ENCODE data around the gene RCC1.
"Not testable (repeated sequence)": the region's sequence is repeated elsewhere in the genome, so short reads cannot be mapped to it uniquely, and the experiment has no call there.

The RCC1 gene, protein sequence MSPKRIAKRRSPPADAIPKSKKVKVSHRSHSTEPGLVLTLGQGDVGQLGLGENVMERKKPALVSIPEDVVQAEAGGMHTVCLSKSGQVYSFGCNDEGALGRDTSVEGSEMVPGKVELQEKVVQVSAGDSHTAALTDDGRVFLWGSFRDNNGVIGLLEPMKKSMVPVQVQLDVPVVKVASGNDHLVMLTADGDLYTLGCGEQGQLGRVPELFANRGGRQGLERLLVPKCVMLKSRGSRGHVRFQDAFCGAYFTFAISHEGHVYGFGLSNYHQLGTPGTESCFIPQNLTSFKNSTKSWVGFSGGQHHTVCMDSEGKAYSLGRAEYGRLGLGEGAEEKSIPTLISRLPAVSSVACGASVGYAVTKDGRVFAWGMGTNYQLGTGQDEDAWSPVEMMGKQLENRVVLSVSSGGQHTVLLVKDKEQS

DNA sequence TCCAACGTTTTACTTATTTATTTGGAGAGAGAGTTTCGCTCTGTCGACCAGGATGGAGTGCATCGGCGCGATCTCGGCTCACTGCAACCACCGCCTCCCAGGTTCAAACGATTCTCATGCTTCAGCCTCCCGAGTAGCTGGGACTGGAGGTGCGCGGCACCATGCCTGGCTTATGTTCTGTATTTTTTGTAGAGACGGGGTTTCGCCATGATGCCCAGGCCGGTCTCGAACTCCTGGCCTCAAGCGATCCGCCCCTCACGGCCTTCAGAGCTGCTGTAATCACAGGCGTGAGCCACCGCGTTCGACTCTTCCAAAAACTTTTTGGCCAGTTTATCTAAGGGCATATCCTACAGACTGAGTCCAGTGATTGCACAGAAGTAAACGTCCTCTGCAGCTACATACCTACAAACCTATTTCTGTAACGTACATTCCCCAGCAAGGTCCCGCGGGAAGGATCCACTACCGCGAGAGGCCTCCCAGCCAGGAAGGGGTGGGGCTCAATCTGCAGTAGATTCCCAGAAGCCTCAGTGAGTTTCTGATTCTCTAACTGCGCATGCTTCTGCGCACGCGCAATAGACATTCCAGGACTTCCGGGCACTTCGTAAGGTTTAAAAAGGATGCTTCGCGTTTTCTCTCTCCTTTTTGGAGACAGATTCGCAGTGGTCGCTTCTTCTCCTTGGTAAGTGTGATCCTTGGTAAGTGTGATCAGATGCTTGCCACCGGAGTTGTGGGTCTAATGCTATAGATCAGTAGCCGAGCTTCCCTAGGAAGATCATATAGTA, at the start of gene RCC1:
Gene RCC1 (plus strand): TSS at position 638 of the 782 bp plus-strand sequence. CDS start 23,824 bp downstream, outside the sequence.
- peak; percentile 92 to 95 for DNase-seq (ENCODE audit: low read depth in 2 of 2)

DNA sequence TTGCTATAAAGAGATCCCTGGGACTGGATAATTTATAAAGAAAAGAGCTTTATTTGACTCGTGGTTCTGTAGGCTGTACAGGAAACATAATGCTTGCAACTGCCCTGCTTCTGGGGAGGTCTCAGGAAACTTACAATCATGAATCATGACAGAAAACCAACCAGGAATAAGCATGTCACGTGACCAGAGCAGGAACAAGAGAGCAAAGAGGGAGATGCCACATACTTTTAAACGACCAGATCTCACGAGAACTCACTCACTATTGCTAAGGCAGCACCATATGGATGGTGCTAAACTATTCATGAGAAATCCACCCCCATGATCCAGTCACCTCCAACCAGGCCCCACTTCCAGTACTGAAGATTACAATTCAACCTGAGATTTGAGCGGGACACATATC, 49.8 kb upstream of the RCC1 start:
- DNase-seq (ENCODE audit: low read depth in 2 of 2): no peak

DNA sequence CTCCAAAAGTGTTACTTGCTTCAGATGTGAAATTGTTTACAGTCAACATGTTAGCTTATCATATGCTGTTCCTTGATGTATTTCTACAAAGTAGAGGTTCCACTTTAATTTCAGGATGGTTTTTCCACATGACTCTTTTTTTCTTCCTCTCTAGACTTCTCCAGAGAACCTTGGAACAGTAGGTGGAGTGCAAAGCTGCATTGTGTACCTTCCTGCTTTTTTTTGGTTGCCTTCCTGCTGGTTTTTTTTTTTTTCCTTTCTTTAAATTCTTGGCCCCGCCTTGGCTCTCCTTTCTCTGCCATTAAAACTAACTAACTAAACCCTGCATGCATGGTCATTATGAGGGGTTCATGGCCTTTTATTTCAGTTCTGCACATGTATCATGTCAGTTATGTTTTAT, 48.2 kb upstream of the RCC1 start:
- no peak for DNase-seq (ENCODE audit: low read depth in 2 of 2)

DNA sequence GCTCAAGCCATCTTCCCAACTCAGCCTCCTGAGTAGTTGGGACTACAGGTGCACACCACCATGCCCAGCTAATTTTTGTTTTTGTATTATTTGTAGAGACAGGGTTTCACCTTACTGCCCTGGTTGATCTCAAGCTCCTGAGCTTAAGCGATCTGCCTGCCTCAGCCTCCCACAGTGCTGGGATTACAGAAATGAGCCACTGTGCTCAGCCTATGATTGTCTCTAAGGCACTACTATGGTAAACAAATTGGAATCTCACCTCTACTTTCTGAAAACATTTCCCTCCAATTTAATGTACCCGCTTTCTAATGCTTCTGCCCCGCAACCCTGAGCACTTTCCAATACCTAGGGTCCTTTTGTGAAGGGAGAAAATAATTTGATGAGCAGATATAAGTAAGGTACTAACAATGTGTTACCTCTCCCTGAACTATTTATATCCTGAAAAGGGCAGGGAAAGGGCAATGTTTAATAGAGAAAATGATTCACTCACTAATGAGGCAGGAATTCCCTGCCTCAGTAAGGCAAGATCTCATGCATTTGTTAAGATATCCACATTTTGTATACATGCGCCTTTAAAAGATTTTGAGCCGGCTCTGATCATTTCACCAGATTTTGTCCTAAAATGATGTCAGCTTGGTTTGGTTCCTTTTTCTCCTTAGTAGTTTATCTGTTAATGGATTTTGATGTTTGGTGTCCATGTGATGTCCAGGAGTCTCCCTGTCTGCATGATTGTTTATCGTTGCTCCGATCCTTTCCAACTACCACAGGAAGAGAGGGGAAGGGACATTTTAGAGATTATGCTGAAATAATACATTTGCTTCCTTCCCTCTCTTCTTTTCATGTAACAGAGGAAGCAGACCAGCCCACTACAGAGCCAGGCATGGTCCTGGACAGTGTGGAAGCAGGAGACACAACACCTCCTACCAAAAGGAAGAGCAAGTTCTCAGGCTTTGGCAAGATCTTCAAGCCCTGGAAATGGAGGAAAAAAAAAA, 47.3 kb upstream of the RCC1 start:
- DNase-seq (ENCODE audit: low read depth in 2 of 2): no peak

DNA sequence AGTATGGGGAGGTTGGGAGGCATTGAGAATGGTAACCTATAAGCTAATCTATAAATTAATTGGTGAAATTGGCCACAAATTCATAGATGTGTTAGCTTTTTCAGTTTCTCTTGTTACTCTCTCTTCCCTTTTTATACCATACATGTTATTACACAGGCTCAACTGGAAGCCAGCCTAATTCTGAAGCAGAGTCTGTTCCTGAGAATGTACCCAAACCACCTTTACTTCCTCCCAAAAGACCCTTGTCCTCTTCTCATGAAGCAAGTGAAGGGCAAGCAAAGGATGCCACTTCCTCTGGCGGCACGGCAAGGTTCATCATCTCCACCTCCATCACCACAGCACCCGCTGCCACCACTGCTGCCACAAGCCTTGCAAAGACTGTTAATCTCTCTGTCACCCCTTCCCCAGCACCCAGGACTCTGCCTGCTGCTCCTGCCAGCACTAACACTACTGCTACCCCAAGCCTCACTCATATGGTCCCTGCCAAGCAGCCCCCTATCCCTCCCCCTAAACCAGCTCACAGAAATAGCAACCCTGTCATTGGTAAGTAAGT, 39.5 kb upstream of the RCC1 start:
- no peak for DNase-seq (ENCODE audit: low read depth in 2 of 2)

DNA sequence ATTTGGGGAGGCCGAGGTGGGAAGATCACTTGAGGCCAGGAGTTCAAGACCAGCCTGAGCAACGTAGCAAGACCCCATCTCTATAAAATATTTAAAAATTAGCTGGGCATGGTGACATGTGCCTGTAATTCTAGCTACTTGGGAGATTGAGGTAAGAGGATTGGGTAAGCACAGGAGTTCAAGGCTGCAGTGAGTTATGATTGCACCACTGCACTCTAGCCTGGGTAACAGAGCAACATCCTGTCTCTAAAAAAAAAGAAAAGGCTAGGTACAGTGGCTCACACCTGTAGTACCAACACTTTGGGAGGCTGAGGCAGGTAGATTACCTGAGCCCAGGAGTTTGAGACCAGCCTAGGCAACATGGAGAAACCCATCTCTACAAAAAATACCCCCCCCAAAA, 35.7 kb upstream of the RCC1 start:
- no peak for DNase-seq (ENCODE audit: low read depth in 2 of 2)

DNA sequence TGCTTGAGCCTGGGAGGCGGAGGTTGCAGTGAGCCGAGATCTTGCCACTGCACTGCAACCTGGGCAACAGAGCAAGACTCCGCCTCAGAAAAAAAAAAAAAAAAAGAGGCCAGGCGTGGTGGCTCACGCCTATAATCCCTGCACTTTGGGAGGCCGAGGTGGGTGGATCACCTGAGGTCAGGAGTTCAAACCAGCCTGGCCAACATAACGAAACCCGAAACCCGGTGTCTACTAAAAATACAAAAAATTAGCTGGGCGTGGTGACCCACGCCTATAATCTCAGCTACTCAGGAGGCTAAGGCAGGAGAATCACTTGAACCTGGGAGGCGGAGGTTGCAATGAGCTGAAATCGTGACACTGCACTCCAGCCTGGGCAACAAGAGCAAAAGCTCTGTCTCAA, 26.3 kb upstream of the RCC1 start:
- not testable (repeated sequence) for DNase-seq (ENCODE audit: low read depth in 2 of 2)

DNA sequence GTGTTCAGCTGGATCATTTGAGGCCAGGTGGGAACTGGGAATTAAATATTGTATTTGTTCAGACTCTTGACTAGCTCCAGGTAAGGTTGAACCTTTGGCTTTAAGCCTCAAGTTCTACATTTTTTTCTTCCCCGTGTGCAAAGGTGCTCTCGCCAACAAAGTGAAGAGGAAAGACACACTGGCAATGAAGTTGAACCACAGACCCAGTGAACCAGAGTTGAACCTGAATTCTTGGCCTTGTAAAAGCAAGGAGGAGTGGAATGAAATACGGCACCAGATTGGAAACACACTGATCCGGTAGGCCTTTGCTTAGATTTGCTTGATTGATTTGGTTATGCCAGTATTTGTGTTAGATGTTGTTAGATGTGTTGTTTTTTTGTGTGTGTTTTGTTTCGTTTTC, 25.5 kb upstream of the RCC1 start:
- DNase-seq (ENCODE audit: low read depth in 2 of 2): no peak

DNA sequence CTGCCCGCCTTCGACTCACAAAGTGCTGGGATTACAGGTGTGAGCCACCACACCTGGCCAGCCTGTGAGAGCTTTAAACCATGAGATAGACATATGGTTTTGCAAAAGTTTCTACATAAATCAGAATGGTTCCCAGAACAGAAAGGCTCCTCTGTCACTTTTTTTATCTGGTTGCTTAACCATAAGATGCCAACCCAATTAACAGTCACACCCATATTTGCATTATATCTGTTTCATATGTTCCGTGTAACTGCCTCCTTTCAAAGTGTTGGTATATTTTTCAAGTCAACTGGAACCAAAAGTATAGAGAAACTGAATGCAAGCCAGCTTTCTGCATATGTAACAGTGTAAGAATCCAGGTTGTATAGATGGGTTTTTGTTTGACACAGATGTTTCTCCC, 23.7 kb upstream of the RCC1 start:
- no peak for DNase-seq (ENCODE audit: low read depth in 2 of 2)

DNA sequence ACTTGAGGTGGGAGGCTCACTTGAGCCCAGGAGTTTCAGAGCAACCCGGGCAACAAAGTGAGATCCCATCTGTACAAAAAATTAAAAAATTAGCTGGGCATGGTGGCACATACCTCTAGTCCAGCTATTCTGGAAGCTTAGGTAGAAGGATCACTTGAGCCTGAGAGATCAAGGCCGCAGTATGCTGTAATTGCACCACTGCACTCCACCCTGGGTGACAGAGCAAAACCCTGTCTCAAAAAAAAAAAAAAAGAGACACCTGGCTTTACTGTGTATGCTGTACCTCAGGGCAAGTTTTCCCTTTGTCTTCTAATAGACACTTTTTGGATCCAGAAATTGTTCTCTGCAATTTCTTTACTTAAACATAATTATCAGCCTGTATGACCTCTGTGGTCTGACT, 23.1 kb upstream of the RCC1 start:
- DNase-seq (ENCODE audit: low read depth in 2 of 2): no peak

DNA sequence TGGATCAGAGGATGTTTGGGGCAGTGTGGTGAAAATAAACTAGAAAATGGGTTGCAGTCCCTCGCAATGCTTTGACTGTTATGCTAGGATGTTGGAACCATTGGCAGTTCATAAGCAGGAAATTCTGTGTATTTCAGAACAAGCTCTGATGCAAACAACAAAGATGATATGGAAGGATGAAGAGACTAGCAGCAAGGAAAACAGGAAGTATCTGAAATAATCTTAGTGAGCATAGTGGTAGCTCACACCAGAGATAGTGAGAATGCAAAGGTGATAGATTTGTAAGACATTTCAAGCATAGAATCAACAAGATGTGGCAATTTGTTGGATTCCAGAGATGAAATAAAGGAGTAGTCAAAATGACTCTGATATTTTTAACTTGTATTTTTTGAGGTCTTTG, 11.1 kb upstream of the RCC1 start:
- DNase-seq (ENCODE audit: low read depth in 2 of 2): no peak

DNA sequence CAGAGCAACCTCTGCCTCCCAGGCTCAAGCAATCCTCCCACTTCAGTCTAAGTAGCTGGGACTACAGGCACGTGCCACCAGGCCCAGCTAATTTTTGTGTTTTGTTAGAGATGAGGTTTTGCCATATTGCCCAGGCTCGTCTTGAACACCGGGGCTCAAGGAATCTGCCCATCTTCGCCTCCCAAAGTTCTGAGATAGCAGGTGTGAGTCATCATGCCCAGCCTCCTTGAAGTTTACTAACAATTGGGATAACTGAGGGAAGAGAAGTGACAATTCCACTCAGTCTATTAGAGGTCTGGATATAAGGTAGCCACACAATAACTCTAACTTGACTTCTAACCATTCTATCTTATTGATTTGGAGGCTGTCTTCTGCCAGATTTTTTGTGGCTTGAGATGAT, 6.3 kb upstream of the RCC1 start:
- DNase-seq (ENCODE audit: low read depth in 2 of 2): no peak

DNA sequence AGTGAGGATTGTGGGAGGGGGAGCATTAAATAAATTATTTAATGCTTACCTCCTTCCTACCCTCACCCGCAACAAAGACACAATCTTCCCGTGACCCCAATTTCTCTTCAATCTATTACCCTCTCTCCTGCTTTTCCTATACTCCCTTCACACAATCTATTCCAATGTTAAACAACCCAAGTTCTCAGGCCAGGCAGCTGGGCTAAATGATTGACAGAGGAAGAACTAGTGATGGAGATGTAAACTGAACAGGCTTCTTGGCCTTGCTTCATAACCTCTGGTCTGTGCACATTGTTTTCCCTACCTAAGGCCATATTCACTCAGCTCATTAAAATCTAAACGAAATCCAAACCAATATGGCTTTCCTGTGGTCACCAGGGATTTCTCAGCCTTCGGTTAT, 3.9 kb upstream of the RCC1 start:
- DNase-seq (ENCODE audit: low read depth in 2 of 2): no peak

DNA sequence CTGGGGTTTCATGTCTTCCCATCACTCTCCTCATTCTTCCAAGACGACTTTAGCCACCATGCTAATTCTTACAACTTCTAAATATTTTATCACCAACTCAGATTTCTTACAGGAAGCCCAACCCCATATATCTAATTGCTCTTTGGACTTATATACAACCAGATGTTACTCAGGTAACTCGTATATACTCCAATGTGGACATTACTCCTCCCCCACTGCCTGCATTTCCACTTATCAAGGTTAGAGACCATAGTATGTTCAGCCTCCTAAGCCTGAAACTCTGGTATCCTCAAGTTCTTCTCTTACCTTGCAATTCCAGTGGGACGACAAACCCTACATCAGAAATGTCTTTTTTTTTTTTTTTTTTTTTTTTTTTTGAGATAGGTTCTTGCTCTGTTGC, 2.7 kb upstream of the RCC1 start:
- DNase-seq (ENCODE audit: low read depth in 2 of 2): no peak

DNA sequence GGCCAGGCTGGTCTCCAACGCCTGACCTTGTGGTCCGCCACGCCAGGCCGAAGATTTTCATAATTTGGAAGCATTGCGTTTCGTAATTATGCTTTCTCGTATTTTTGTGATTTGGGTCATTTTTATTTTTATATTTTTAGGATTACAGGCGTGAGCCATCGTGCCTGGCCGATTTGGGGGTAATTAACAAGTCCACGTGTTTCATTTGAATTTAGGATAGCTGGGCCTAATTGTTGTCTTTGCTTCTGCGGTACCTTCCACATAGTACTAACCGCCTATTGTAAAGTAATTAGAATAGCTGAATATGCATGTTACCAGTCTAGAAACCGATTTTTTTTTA, 1.0 kb downstream of the RCC1 start:
- DNase-seq (ENCODE audit: low read depth in 2 of 2): no peak

DNA sequence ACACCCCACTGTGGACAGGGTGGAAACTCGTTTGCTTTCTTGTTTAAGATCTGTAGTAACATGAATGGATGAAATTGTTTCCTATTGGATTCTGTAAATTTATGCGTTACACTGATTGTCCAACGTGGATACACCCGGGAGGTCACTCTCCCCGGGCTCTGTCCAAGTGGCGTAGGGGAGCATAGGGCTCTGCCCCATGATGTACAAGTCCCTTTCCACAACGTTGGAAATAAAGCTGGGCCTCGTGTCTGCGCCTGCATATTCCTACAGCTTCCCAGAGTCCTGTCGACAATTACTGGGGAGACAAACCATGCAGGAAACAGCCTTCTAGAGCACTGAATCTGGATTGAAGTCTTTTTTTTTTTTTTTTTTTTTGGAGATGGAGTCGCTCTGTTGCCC, 1.4 kb downstream of the RCC1 start:
- DNase-seq (ENCODE audit: low read depth in 2 of 2): no peak

DNA sequence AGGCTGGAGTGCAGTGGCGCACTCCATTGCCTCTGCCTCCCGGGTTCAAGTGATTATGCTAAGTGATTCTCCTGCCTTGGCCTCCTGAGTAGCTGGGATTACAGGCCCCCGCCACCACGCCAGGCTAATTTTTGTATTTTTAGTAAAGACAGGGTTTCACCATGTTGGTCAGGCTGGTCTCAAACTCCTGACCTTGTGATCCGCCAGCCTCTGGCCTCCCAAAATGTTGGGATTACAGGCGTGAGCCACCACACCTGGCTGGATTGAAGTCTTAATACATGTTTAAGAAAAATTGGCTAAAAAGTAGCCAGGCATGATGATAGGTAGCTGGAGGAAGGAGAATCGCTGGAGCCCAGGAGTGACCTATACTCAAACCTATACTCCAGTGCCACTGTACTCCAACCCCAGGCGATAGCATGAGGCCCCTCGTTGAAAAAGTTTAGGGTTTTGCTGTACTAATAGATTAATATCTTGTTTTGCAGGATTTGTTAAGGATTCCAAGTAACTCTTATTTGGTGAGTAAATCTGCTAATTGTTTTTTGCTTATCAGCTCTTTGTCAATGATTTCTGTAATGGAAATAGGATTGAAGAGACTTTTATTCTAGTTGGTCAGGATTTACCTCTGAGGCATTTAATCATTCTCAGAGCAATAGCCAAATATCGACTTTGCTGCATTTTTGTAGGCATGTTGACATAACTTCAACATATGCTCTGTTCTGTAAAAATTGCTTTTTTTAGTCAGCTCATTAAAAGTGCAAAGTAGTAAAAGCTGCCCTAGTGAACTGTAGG, 2.0 kb downstream of the RCC1 start:
- no peak for DNase-seq (ENCODE audit: low read depth in 2 of 2)

DNA sequence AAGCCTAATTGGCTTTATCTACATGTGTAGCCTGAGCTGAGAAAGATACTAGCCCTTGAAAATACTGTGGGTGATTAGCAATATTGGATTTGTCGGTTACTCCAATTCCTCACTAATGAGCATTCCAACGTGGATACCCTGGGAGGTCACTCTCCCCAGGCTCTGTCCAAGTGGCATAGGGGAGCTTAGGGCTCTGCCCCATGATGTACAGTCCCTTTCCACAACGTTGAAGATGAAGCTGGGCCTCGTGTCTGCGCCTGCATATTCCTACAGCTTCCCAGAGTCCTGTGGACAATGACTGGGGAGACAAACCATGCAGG, 2.6 kb downstream of the RCC1 start:
- DNase-seq (ENCODE audit: low read depth in 2 of 2): no peak

DNA sequence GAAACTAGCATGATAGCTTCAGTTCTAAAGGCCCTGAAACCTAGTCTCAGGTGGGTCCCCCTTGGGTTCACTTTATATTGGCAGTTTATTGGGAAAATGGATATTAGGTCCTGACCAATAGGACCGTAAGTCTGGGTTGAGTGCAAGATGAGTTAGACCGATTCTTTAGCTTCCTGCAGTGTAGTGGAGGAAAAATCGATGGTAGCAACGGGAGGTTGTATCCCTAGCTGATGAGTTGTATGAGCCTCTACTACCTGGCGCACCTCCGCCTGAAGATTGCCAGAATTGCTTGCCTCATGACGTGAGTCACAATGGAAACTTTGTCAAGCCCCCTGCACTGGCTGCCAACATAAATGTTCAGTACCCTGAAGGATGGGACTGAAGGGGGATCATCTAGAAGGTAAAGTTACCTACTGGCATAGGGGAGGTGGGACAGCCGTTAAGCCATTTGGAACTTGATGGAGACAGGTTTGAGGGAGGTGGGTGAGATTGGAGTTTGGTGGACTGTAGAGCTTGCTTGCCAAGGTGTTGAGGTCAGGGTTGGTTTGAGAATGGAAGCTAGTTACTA, 3.9 kb downstream of the RCC1 start:
- no peak for DNase-seq (ENCODE audit: low read depth in 2 of 2)

DNA sequence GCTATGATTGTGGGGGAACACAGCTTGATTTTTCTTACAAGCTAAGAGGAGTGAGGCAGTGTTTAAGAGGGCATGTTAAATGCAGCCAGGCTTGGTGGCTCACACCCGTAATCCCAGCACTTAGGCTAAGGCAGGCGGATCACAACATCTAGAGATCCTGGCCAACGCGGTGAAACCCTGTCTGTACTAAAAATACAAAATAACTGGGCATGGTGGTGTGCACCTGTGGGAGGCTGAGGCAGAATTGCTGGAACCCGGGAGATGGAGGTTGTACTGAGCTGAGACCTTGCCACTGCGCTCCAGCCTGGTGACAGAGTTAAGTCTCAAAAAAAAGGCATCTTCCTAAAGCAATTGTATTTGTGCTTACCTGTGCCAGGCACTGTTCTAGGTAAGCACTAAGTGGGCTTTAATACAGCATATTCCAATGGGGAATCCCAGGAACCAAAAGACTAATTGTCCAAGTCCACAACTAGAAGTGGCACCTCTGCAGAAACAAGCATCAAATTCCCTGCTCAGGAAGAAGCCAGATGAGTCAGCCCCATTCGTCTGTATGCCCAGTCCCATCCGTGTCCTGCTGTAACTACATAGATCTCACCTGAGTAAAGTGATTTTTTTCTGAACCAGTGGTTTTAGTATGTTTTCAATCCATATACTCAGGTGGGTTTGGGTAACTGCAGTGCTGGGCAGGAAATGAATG, 4.6 kb downstream of the RCC1 start:
- DNase-seq (ENCODE audit: low read depth in 2 of 2): no peak

Measured in activated CD8-positive, alpha-beta memory T cell treated with anti-CD3 and anti-CD28 coated beads for 4 hours (primary cell).